Upper lobe of right lung (tissue), 1 donor: ENCODE measurements around the gene DYNLT1. TPM values are rescaled to one million over a fixed set of nuclear protein-coding genes. Genes with fewer than 3 reads are reported as not detected.

Experiments
- ATAC-seq: fragments of 200-7000 bp; cut with Tn5 transposase; one replicate; pipeline ENCODE4 v1.9.1; 2020; ENCODE audit warnings: mild to moderate bottlenecking, moderate library complexity
- DNase-seq: peaks from one replicate; pipeline ENCODE4 v3.0.0-alpha.2; 2020
- H3K27ac ChIP-seq: fragments of 200-600 bp; one replicate; pipeline ENCODE4 v1.8.0; 2022
- H3K27me3 ChIP-seq: fragments of 200-600 bp; one replicate; pipeline ENCODE4 v1.8.0; 2022; ENCODE audit warnings: mild to moderate bottlenecking
- H3K36me3 ChIP-seq: fragments of 200-600 bp; one replicate; pipeline ENCODE4 v1.8.0; 2022
- H3K4me1 ChIP-seq: fragments of 200-600 bp; one replicate; pipeline ENCODE4 v1.8.0; 2022
- H3K4me3 ChIP-seq: fragments of 200-600 bp; one replicate; pipeline ENCODE4 v1.8.0; 2022; ENCODE audit warnings: mild to moderate bottlenecking
- H3K9me3 ChIP-seq: fragments of 200-600 bp; one replicate; pipeline ENCODE4 v1.8.0; 2022
- CTCF ChIP-seq: fragments of 200-600 bp; IDR thresholded peaks from one replicate; pipeline ENCODE4 v1.8.0; 2022; ENCODE audit warnings: antibody characterized with exemption
- intact Hi-C: fragments of 100-400 bp; cut with DNase I; formaldehyde crosslinking; loops from one replicate; pipeline ENCODE4 v1.11.0; 2022
- total RNA-seq: library from RNA; stranded (reverse); fragmentation: NEBNext Ultra II Directional; extraction: Animal tissue kit (Norgen Biotek cat#: 25700); gene quantifications from one replicate; pipeline ENCODE4 v1.2.1, GENCODE V29; 2021
- donor health status: DM: no; HTN: yes; CAD: no; lungs with severe emphysema.

The DYNLT1 gene
- total RNA-seq, 1 donor from 2014 or later = 104 TPM

- Histone ChIP-seq H3K4me1 (peaks cover 33% of the 10 kb centered on the region), H3K9me3 (no peaks in the 10 kb centered on the region), H3K27me3 (no peaks in the 10 kb centered on the region), H3K27ac (no peak overlapping the region), H3K4me3 (no peak overlapping the region), H3K36me3 (peaks cover 32% of the 10 kb centered on the region)
- TF ChIP-seq CTCF = no peak
- intact Hi-C loops = no loop called here
- DNase-seq (peak; percentile 20), ATAC-seq (no peak)
Measured at GRCh38 chr6:158640519-158640918, 4.0 kb downstream of the DYNLT1 start.

- ATAC-seq = no peak
- peak; percentile 36 for DNase-seq
- intact Hi-C loops = no loop called here
Measured at GRCh38 chr6:158639056-158639455, 5.5 kb downstream of the DYNLT1 start.

GRCh38 chr6:158638324-158638854 is 6.2 kb downstream of the DYNLT1 start:
- no peak for TF ChIP-seq CTCF
- ATAC-seq (no peak), DNase-seq (peak; percentile 18)
- H3K4me1 ChIP-seq = peaks cover 25% of the 10 kb centered on the region
- H3K36me3 ChIP-seq = peaks cover 49% of the 10 kb centered on the region
- H3K4me3 ChIP-seq = no peak overlapping the region
- intact Hi-C loops = no loop called here
- H3K27me3 ChIP-seq = no peaks in the 10 kb centered on the region
- H3K9me3 ChIP-seq = no peaks in the 10 kb centered on the region
- H3K27ac ChIP-seq = no peak overlapping the region

More at GRCh38 chr6:158639056-158639455, 5.5 kb downstream of the DYNLT1 start:
- Histone ChIP-seq H3K36me3 (peaks cover 47% of the 10 kb centered on the region), H3K9me3 (no peaks in the 10 kb centered on the region), H3K4me1 (peaks cover 28% of the 10 kb centered on the region), H3K27ac (no peak overlapping the region), H3K27me3 (no peaks in the 10 kb centered on the region), H3K4me3 (no peak overlapping the region)
- TF ChIP-seq CTCF = no peak

GRCh38 chr6:158636778-158637177 is 7.8 kb downstream of the DYNLT1 start:
- peaks cover 53% of the 10 kb centered on the region for H3K36me3 ChIP-seq
- intact Hi-C loops = no loop called here
- H3K4me3 ChIP-seq = no peak overlapping the region
- no peak overlapping the region for H3K27ac ChIP-seq
- TF ChIP-seq CTCF = no peak
- no peak for ATAC-seq
- DNase-seq = no peak
- peaks cover 16% of the 10 kb centered on the region for H3K4me1 ChIP-seq
- no peaks in the 10 kb centered on the region for H3K9me3 ChIP-seq
- H3K27me3 ChIP-seq = no peaks in the 10 kb centered on the region

GRCh38 chr6:158635427-158636073 is 9.0 kb downstream of the DYNLT1 start:
- intact Hi-C loops = no loop called here
- no peaks in the 10 kb centered on the region for H3K27me3 ChIP-seq
- TF ChIP-seq CTCF = no peak
- no peak overlapping the region for H3K4me3 ChIP-seq
- H3K27ac ChIP-seq = no peak overlapping the region
- peak; percentile 8 for DNase-seq
- H3K36me3 ChIP-seq = peaks cover 57% of the 10 kb centered on the region
- no peaks in the 10 kb centered on the region for H3K9me3 ChIP-seq
- H3K4me1 ChIP-seq = peaks cover 19% of the 10 kb centered on the region
- ATAC-seq = no peak
